ENCODE data around the gene DHRS1.
A peak's percentile ranks its signal among the peaks of the same experiment; 100 is the strongest.

- TF ChIP-seq CTCF (optimal IDR thresholded peaks at IDR 0.05 in 1 of 3, IDR thresholded peaks at IDR 0.05 in 1 of 3, conservative IDR thresholded peaks at IDR 0.05 in 1 of 3; ENCODE audit: extremely low read depth in 1 of 3, insufficient read depth in 2 of 3, low read length in 3 of 3) (peak; percentile 40 to 66 (median 63)), EZH2 (IDR thresholded peaks at IDR 0.05; ENCODE audit: low read length) (no peak)
Measured at GRCh38 chr14:24273422-24273998, 26.1 kb downstream of the DHRS1 start.

Measured in keratinocyte (primary cell).